ENCODE measurements around the gene NPAS3. TPM values are rescaled to one million over a fixed set of nuclear protein-coding genes. Genes with fewer than 3 reads are reported as not detected.

NPAS3 gene
- total RNA-seq, 4 donors from 2014 or later, result 0.13 to 1.1 (median 0.47) TPM; not detected in 1

GRCh38 chr14:33390335-33390734 is 451.7 kb downstream of the NPAS3 start:
- Histone ChIP-seq H3K36me3 (no peaks in the 10 kb centered on the region), H3K9me3 (no peaks in the 10 kb centered on the region), H3K4me3 (no peak overlapping the region), H3K4me1 (no peaks in the 10 kb centered on the region), H3K27me3 (no peaks in the 10 kb centered on the region), H3K27ac (no peak overlapping the region)
- no peak for DNase-seq
- intact Hi-C loops (cut with DNase I), result no loop called here
- WGBS, 2 donors, result 62 to 64% methylated on average over 2 of the region's 2 CpGs
- TF ChIP-seq POLR2A (IDR thresholded peaks at IDR 0.05), result no peak
- TF ChIP-seq CTCF (IDR thresholded peaks at IDR 0.05), result no peak

- intact Hi-C loops (cut with DNase I), result no loop called here
- Histone ChIP-seq H3K36me3 (no peaks in the 10 kb centered on the region), H3K9me3 (no peaks in the 10 kb centered on the region), H3K4me1 (no peaks in the 10 kb centered on the region), H3K27me3 (no peaks in the 10 kb centered on the region), H3K27ac (no peak overlapping the region), H3K4me3 (no peak overlapping the region)
- TF ChIP-seq POLR2A (IDR thresholded peaks at IDR 0.05), result no peak
- TF ChIP-seq CTCF (IDR thresholded peaks at IDR 0.05), result no peak
- DNase-seq, result no peak
- WGBS, 2 donors, result 73 to 78% methylated on average over 11 of the region's 11 CpGs
These were observed 454.7 kb downstream of the NPAS3 start for GRCh38 chr14:33393231-33393894.

- no peaks in the 10 kb centered on the region for H3K9me3 ChIP-seq
- no peak overlapping the region for H3K27ac ChIP-seq
- H3K4me1 ChIP-seq, result no peaks in the 10 kb centered on the region
- no peaks in the 10 kb centered on the region for H3K27me3 ChIP-seq
- H3K36me3 ChIP-seq, result no peaks in the 10 kb centered on the region
- TF ChIP-seq CTCF (IDR thresholded peaks at IDR 0.05) (no peak), POLR2A (IDR thresholded peaks at IDR 0.05) (no peak)
- intact Hi-C loops (cut with DNase I), result no loop called here
- DNase-seq, result no peak
- H3K4me3 ChIP-seq, result no peak overlapping the region
- 76 to 83% methylated on average over 3 of the region's 3 CpGs for WGBS, 2 donors
These were observed 455.3 kb downstream of the NPAS3 start for GRCh38 chr14:33393895-33394368.

GRCh38 chr14:33401311-33401710 is 462.6 kb downstream of the NPAS3 start:
- H3K27me3 ChIP-seq, result no peaks in the 10 kb centered on the region
- intact Hi-C loops (cut with DNase I), result no loop called here
- 66 to 78% methylated on average over 3 of the region's 3 CpGs for WGBS, 2 donors
- H3K4me3 ChIP-seq, result no peak overlapping the region
- no peaks in the 10 kb centered on the region for H3K36me3 ChIP-seq
- no peak for TF ChIP-seq CTCF (IDR thresholded peaks at IDR 0.05)
- TF ChIP-seq POLR2A (IDR thresholded peaks at IDR 0.05), result no peak
- H3K27ac ChIP-seq, result no peak overlapping the region
- no peaks in the 10 kb centered on the region for H3K4me1 ChIP-seq
- DNase-seq, result no peak
- H3K9me3 ChIP-seq, result peaks cover 0 to 4% (median 0%) of the 10 kb centered on the region in 3 donors

- Histone ChIP-seq H3K4me1 (no peaks in the 10 kb centered on the region), H3K9me3 (peaks cover 0 to 4% (median 0%) of the 10 kb centered on the region in 3 donors), H3K4me3 (no peak overlapping the region), H3K36me3 (no peaks in the 10 kb centered on the region), H3K27ac (no peak overlapping the region), H3K27me3 (no peaks in the 10 kb centered on the region)
- no peak for DNase-seq
- intact Hi-C loops (cut with DNase I), result no loop called here
- no peak for TF ChIP-seq CTCF (IDR thresholded peaks at IDR 0.05)
- TF ChIP-seq POLR2A (IDR thresholded peaks at IDR 0.05), result no peak
These were observed 463.9 kb downstream of the NPAS3 start for GRCh38 chr14:33402604-33403003.
